Adipocyte (in vitro differentiated cells): ENCODE results near the gene PSPH.

ENCODE experiments used
- DNase-seq: peaks from one replicate; pipeline ENCODE4 v3.0.0-alpha.2; 2015; ENCODE audit warnings: low read depth
- H3K27me3 ChIP-seq: replicated peaks from 2 replicates; pipeline ENCODE4 v1.7.0; 2013; ENCODE audit warnings: mild to moderate bottlenecking, low read length, moderate library complexity; ENCODE audit not compliant: control insufficient read depth, insufficient read depth
- H3K36me3 ChIP-seq: 2 replicates; pipeline ENCODE4 v1.7.0; 2013; ENCODE audit warnings: low read length, mild to moderate bottlenecking, moderate library complexity; ENCODE audit not compliant: control insufficient read depth, insufficient read depth, severe bottlenecking
- H3K4me1 ChIP-seq: 2 replicates; pipeline ENCODE4 v1.7.0; 2013; ENCODE audit warnings: mild to moderate bottlenecking, low read length, moderate library complexity; ENCODE audit not compliant: control insufficient read depth, insufficient read depth
- H3K4me3 ChIP-seq: 2 replicates; pipeline ENCODE4 v1.7.0; 2013; ENCODE audit warnings: mild to moderate bottlenecking, low read length, moderate library complexity
- H3K9ac ChIP-seq: 2 replicates; pipeline ENCODE4 v1.7.0; 2013; ENCODE audit warnings: mild to moderate bottlenecking, low read length, moderate library complexity
- H3K9me3 ChIP-seq: 2 replicates; pipeline ENCODE4 v1.7.0; 2013; ENCODE audit warnings: mild to moderate bottlenecking, low read length, moderate library complexity; ENCODE audit not compliant: control insufficient read depth

The PSPH gene

DNA sequence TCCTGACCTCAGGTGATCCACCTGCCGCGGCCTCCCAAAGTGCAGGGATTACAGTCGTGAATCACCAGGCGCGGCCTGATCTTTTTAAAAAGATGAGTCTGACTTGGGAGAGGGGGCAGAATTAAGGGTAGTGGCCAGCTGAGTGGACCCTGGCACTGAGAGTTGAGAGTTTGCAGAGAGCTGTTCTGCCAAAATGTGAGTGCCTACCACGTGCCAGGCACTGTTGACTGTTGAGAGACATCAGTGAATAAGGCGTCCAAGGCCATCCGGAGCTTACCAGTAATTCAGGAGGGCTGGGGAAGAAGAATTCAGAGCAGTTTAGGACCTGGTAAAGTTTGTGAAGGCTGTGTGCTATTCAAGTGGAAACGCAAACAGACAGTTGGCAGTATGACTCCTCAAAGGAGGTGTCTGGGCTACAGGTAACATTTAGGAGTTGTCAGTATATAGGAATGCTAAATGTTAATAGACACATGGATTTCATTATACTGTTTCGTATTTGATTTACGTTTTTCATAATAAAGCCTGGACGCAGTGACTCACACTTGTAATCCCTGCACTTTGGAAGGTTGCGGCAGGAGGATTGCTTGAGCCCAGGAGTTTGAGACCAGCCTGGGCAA lies 85.3 kb downstream of the PSPH start:
- H3K27me3 ChIP-seq, result no peaks in the 10 kb centered on the region
- DNase-seq, result peak; percentile 82

DNA sequence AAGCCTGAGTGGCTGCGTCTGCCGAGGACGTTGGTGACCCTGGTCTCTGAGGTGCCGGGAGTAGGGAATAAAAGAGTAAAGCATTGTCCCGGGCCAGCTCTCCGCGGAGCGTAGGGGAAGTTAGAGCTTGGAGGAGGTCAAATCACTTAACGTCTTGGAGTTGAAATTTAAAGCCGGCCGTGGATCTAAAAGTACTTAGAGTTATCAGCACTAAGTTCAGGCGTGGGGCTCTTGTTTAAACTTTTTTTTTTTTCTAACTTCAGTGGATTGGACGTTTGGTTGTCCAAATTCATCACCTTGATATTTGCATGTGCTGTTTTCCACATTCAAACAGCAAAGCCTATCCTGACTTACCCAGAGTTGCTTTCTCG lies 86.2 kb downstream of the PSPH start:
- Histone ChIP-seq H3K27me3 (no peaks in the 10 kb centered on the region), H3K9me3 (no peaks in the 10 kb centered on the region), H3K9ac (peak overlapping the region; percentile 98), H3K4me1 (peaks cover 9% of the 10 kb centered on the region), H3K4me3 (peak overlapping the region; percentile 93), H3K36me3 (peaks cover 8% of the 10 kb centered on the region)
- DNase-seq, result no peak

More for the DNA sequence above, 85.3 kb downstream of the PSPH start:
- H3K36me3 ChIP-seq, result peaks cover 9% of the 10 kb centered on the region
- H3K9ac ChIP-seq, result peak overlapping the region; percentile 98
- peak overlapping the region; percentile 93 for H3K4me3 ChIP-seq
- H3K9me3 ChIP-seq, result no peaks in the 10 kb centered on the region
- peaks cover 9% of the 10 kb centered on the region for H3K4me1 ChIP-seq

DNA sequence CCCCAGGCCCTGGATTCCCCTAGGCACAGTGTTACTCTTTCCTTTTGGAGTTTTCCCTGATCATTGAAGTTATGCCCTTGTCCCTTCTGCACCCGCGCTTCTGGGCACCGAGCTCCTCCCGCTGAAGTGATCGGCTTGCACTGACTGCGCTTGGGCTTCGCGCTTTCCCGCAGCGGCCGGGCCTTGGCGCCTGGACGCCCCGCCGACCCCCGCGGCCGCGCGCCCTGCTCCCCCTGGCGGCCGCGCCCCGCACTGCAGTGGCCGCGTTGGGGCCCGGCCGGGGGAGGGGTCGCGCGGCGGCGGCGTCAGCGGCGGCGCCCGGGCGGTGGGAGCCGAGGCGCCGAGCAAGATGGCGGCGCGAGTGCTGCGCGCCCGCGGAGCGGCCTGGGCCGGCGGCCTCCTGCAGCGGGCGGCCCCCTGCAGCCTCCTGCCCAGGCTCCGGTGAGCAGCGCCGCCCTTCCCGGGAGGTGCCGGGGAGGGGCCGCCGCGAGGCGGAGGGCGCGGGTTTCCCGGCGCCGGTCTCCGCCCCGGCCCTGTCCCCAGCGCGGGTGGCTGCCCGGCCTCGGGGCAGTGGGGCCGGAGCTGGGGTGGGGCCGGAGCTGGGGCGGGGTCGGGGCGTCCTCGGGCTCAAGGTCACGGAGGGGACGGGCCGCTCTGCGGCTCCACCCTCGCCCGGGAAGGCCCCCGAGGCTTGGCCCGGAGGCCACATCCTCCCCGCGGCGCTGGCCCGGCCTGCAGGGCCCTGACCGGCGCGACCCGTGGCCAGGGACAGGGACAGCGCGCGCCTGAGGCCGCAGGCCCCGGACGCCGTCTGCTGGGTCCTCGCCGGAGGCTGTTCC lies 86.8 kb downstream of the PSPH start, which contains the start of gene NIPSNAP2:
NIPSNAP2 (plus strand) TSS at position 325 of the 839 bp plus-strand sequence; CDS start at position 350, 25 bp downstream.
- Histone ChIP-seq H3K9ac (peak within 1 kb of the TSS; percentile 98), H3K4me1 (peaks cover 9% of the 10 kb centered on the region), H3K27me3 (no peaks in the 10 kb centered on the region), H3K9me3 (no peaks in the 10 kb centered on the region), H3K36me3 (peaks cover 5% of the 10 kb centered on the region), H3K4me3 (peak within 1 kb of the TSS; percentile 93)
- DNase-seq, result peak; percentile 82

DNA sequence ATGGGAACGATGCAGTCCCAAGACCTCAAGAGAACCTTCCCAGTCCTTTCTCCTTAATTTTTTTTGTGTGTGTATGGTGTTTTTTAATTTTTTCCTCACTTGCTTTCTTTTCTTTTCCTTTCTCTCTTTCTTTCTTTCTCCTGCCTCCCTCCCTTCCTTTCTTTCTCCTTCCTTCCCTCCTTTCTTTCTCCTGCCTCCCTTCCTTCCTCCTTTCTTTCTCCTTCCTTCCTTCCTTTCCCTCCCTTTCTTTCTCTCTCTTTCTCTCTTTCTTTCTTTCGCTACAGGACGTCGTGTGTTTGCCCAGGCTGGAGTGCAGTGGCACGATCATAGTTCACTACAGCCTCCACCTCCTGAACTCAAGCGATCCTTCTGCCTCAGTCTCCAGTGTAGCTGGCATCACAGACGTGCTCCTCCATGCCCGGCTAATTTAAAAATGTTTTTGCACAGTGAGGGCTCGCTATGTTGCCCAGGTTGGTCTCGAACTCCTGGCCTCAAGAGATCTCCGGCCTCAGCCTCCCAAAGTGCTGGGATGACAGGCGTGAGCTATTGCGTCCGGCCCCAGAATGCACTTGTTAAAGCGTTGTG lies 87.6 kb downstream of the PSPH start:
- no peaks in the 10 kb centered on the region for H3K27me3 ChIP-seq
- H3K4me1 ChIP-seq, result peaks cover 9% of the 10 kb centered on the region
- peak overlapping the region; percentile 98 for H3K9ac ChIP-seq
- peak overlapping the region; percentile 77 for H3K4me3 ChIP-seq
- no peak for DNase-seq
- peaks cover 5% of the 10 kb centered on the region for H3K36me3 ChIP-seq
- H3K9me3 ChIP-seq, result no peaks in the 10 kb centered on the region

DNA sequence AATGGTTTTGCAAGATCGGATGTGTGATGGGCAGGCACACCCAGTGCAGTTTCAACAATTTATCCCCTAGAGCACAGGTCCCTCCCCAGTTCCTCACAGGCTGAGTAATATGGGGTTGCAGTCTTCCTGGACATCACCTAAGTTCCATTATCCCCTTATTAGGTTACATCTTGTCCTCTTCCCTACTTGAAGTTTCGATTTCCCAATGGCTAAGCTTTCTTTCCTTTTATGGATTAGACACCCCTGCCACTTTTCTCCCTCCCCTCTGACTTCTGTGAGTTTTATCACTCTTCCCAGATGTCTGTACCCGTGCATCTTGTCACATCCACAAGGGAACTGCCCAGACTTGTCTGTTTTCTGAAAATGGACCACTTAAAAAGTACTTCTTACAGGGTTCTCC lies 89.2 kb downstream of the PSPH start:
- no peak for DNase-seq
- H3K4me3 ChIP-seq, result no peak overlapping the region
- H3K4me1 ChIP-seq, result peaks cover 9% of the 10 kb centered on the region
- no peaks in the 10 kb centered on the region for H3K27me3 ChIP-seq
- no peaks in the 10 kb centered on the region for H3K9me3 ChIP-seq
- H3K36me3 ChIP-seq, result peaks cover 3% of the 10 kb centered on the region
- H3K9ac ChIP-seq, result no peak overlapping the region
